Parietal lobe (tissue), 1 donor: ENCODE results near the gene ADGRG3. TPM values are rescaled to one million over a fixed set of nuclear protein-coding genes. Genes with fewer than 3 reads are reported as not detected.

ENCODE experiments used
- total RNA-seq: library from RNA; depleted of rRNA; stranded (reverse); fragments of >200 nt; gene quantifications from one replicate; pipeline ENCODE4 v1.2.3, GENCODE V29; 2014

Gene ADGRG3, protein sequence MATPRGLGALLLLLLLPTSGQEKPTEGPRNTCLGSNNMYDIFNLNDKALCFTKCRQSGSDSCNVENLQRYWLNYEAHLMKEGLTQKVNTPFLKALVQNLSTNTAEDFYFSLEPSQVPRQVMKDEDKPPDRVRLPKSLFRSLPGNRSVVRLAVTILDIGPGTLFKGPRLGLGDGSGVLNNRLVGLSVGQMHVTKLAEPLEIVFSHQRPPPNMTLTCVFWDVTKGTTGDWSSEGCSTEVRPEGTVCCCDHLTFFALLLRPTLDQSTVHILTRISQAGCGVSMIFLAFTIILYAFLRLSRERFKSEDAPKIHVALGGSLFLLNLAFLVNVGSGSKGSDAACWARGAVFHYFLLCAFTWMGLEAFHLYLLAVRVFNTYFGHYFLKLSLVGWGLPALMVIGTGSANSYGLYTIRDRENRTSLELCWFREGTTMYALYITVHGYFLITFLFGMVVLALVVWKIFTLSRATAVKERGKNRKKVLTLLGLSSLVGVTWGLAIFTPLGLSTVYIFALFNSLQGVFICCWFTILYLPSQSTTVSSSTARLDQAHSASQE
- total RNA-seq = not detected

DNA sequence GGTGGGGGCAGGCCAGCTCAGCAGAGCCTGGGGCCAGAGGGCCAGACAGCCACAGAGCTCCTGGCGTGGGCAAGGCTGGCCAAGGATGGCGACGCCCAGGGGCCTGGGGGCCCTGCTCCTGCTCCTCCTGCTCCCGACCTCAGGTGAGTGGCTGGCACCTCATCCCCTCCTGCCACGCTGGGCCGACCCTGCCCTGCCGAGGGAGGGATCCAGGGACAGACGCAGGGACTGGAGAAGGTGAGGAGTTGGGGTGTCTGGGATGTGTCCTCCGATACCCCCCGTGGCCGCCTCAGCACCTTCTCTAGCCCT, at the start of gene ADGRG3:
Gene ADGRG3 (plus strand): TSS at position 44 of the 309 bp plus-strand sequence. CDS start 42 bp downstream, at position 86.

DNA sequence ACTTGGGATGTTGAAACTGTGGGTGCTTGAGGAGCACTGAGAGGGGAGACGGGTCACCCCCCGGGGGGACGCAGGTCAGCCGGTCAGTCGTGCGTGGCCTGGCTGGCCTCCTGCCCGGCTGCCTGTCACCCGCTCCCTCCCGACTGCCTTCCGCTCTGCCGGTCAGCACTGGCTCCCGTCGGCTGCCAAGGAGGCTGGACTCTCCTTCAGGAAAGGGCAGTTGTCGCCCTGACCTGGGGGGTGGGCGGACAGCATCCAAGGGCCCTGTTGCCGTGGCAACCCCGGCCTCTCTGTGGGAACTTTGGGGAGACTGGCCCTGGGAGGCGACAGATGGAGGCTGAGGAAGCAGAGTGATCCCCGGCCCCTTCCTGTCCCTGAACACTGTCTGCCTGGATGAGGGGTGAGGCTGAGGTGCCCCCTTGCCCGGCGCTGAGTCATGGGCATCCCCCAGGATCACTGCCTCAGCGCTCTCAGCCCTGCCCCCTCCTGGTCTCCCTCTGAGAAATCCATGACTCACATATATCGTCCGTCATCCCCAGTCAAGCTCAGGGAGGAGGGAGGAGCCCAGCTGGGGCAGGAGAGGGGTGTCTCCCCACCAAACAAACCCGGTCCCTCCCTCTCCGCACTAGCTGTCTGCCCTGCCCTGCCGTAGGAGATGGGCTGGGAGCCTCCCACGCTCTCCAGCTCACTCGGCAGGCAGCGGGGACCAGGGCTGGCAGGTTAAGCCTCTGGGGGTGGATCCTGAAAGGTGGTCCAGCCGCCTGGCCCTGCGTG, 39.9 kb upstream of the ADGRG3 start, which contains the start of gene ADGRG1:
Gene ADGRG1 (plus strand): TSS at position 623 of the 774 bp plus-strand sequence. CDS start 21,658 bp downstream, outside the sequence.

DNA sequence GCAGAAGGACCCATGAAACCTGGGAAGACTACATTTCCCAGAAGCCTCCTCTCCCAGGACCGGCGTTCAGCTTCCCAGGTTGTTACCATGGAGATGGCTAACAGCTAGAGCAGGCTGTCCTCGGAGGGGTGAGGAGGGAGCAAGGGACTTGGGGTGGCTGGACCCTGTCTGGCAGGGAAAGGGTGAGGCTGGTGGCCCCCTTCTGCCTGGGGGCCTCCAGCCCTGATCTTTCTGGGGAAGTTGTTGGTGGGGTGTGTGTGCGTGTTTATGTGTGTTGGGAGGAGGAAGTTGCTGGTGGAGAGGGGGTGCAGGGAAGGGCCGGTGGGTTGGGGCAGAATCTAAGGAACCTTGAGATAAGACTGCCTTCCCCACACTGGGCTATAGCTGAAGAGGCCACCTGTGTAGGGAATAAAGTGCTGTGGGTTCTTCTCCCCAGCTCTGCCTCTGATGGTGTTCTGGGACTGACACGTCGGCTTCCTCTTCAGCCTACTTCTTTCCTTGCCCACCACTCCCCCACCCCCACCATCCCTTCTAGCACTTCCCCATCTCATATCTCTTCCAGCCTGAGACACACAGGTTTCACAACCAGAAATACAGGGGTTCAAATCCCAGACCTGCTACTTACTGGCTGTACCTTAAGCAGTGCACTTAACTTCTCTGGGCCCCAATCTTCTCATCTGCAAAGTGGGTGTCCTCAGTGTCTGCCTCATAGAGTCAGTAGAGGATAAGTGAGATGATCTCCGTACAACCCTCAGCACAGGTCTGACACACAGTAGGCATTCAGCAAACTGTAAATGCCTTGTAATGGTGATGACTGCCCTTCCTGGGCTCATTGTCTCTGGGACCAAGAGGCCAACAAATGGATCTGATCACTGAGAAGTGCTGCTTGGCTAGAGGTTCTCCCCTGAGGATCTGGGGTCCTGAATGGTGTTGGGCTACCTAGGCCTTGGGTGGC, 26.9 kb downstream of the ADGRG3 start, which contains the start of gene DRC7:
Gene DRC7 (plus strand): TSS at position 82 of the 955 bp plus-strand sequence. CDS start 3,144 bp downstream, outside the sequence.

DNA sequence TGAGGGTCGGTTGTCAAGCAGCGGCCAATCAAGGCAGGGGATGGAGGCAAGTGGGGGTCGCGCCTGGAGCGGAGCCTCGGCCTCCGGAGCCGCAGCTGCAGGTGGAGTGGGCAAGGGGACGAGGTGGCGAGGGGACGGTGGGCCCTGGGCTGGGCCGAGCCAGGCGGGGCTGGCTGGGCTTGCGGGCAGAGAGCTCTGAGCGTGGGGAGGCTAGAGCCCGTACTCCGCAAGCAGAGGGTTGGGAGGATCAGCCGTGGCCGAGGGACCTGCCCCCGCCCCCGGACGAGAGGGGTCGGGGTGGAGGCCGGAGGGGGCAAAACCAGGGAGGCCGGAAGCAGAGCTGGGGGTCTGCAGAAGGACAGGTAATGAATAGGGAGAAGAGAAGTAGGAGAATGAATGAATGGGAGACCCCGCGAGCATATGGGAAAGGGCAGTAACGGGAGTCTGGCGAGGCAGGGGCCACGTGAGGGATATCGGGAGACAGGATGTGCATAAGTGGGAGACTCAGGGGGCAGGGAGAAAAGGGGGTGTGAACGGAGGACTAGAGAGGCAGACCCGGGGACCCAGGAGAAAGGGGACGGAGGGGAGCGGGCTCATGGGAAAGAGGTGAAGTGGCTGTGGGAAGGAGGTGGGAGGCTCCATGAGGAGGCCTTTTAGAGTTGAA, 67.8 kb downstream of the ADGRG3 start, which contains the start of gene KATNB1:
Gene KATNB1 (plus strand): TSS at position 16 of the 664 bp plus-strand sequence. CDS start 1,474 bp downstream, outside the sequence.

Other genes starting within 250 kb of the ADGRG3 start
- 73.6 TPM for gene CIAPIN1, start 220.9 kb upstream of the ADGRG3 start, total RNA-seq
- 51.0 TPM for gene COQ9, start 220.8 kb upstream of the ADGRG3 start, total RNA-seq
- gene POLR2C, start 205.6 kb upstream of the ADGRG3 start, total RNA-seq = 80.1 TPM
- 66.7 TPM for gene DOK4, start 181.8 kb upstream of the ADGRG3 start, total RNA-seq
- 0.94 TPM for gene CCDC102A, start 131.7 kb upstream of the ADGRG3 start, total RNA-seq
- 0.31 TPM for gene ADGRG5, start 125.7 kb upstream of the ADGRG3 start, total RNA-seq
- 75.1 TPM for gene ADGRG1, start 39.7 kb upstream of the ADGRG3 start, total RNA-seq
- 0.31 TPM for gene DRC7, start 26.5 kb downstream of the ADGRG3 start, total RNA-seq
- gene KATNB1, start 67.5 kb downstream of the ADGRG3 start, total RNA-seq = 34.4 TPM
- 59.5 TPM for gene KIFC3, start 134.2 kb downstream of the ADGRG3 start, total RNA-seq